B cell (primary cell): ENCODE measurements around the gene BAG2. TPM values are rescaled to one million over a fixed set of nuclear protein-coding genes. Genes with fewer than 3 reads are reported as not detected.

ENCODE experiments used
- ATAC-seq: fragments of 200-7000 bp; cut with Tn5 transposase; one replicate; pipeline ENCODE4 v1.10.0; 2021; ENCODE audit warnings: low read depth, mild to moderate bottlenecking, moderate number of reproducible peaks, moderate library complexity
- CTCF ChIA-PET: fragments of 350-600 bp; sonication (Branson Sonifier 250); formaldehyde crosslinking; loops from one replicate; lab custom pipeline; 2021; ENCODE audit warnings: antibody characterized with exemption, inconsistent platforms; lab: Charles Lee
- POLR2A ChIA-PET: fragments of 350-600 bp; sonication (Branson Sonifier 250); formaldehyde crosslinking; loops from one replicate; lab custom pipeline; 2021; ENCODE audit warnings: antibody characterized with exemption; lab: Charles Lee
- DNase-seq: peaks from one replicate; pipeline ENCODE4 v3.0.0; 2013
- H2AFZ ChIP-seq: 2 replicates; pipeline ENCODE4 v1.6.1; 2012; ENCODE audit warnings: mild to moderate bottlenecking, low read depth, low read length; ENCODE audit not compliant: insufficient read depth, poor library complexity, severe bottlenecking
- H3K27ac ChIP-seq, 2 donors: 1 replicate in 1 of 2; 2 replicates in 1 of 2; pipeline ENCODE4 v1.5.1; 2012 to 2013; ENCODE audit warnings: low read length in 2 of 2, mild to moderate bottlenecking in 2 of 2, moderate library complexity in 1 of 2
- H3K27me3 ChIP-seq, 4 experiments: fragments of 200-600 bp in 1 of 4; sonication (generic) in 1 of 4; replicated peaks in 1 of 4; 1 replicate in 2 of 4; 2 replicates in 2 of 4; pipeline versions ENCODE4 v1.6.1 to v1.7.0; 2013 to 2016; ENCODE audit warnings: low read length in 3 of 4, mild to moderate bottlenecking in 2 of 4, mixed read lengths in 1 of 4, moderate library complexity in 1 of 4; ENCODE audit not compliant: insufficient read depth in 4 of 4, control insufficient read depth in 3 of 4; ENCODE audit errors: control extremely low read depth in 1 of 4
- H3K36me3 ChIP-seq, 2 experiments: replicated peaks in 1 of 2; 1 replicate in 1 of 2; 2 replicates in 1 of 2; pipeline versions ENCODE4 v1.6.1 to v1.7.1; 2013; ENCODE audit warnings: low read length in 1 of 2; ENCODE audit not compliant: insufficient read depth in 2 of 2, control insufficient read depth in 1 of 2; ENCODE audit errors: control extremely low read depth in 1 of 2, extremely low read depth in 1 of 2
- H3K4me1 ChIP-seq, 2 donors: fragments of 200-600 bp in 1 of 2; sonication (generic) in 1 of 2; 1 replicate in 1 of 2; 2 replicates in 1 of 2; pipeline versions ENCODE4 v1.5.1 to v1.6.1; 2013 to 2017; ENCODE audit warnings: low read length in 2 of 2; ENCODE audit not compliant: control insufficient read depth in 2 of 2, insufficient read depth in 2 of 2
- H3K4me2 ChIP-seq: replicated peaks from 2 replicates; pipeline ENCODE3; 2012; ENCODE audit warnings: mild to moderate bottlenecking, low read depth, low read length; ENCODE audit not compliant: poor library complexity, severe bottlenecking
- H3K4me3 ChIP-seq, 5 experiments: fragments of 200-600 bp in 1 of 5; sonication (generic) in 1 of 5; 1 replicate in 3 of 5; 2 replicates in 2 of 5; pipeline versions ENCODE4 v1.5.1 to v1.7.0; 2011 to 2016; ENCODE audit warnings: low read length in 4 of 5, mild to moderate bottlenecking in 4 of 5, low read depth in 2 of 5, control low read depth in 1 of 5, moderate library complexity in 1 of 5; ENCODE audit not compliant: insufficient read depth in 1 of 5; ENCODE audit errors: control extremely low read depth in 1 of 5, extremely low read depth in 1 of 5
- H3K79me2 ChIP-seq: fragments of 200-600 bp; sonication (generic); one replicate; pipeline ENCODE4 v1.6.0; 2016; ENCODE audit warnings: low read length; ENCODE audit not compliant: control insufficient read depth, insufficient read depth
- H3K9ac ChIP-seq: fragments of 200-600 bp; sonication (generic); 2 replicates; pipeline ENCODE4 v1.6.1; 2017; ENCODE audit warnings: mild to moderate bottlenecking, low read length, moderate library complexity
- H3K9me3 ChIP-seq, 3 donors: one replicate each; pipeline versions ENCODE4 v1.6.1 to v1.7.1; 2013; ENCODE audit warnings: low read length in 2 of 3; ENCODE audit not compliant: control insufficient read depth in 2 of 3, insufficient read depth in 1 of 3; ENCODE audit errors: control extremely low read depth in 1 of 3
- H4K20me1 ChIP-seq: 2 replicates; pipeline ENCODE4 v1.6.0; 2012; ENCODE audit warnings: mild to moderate bottlenecking, low read length; ENCODE audit not compliant: insufficient read depth, control insufficient read depth, poor library complexity, severe bottlenecking
- H3K27ac Mint-ChIP-seq: one replicate; pipeline ENCODE4 v1.8.0; 2021; ENCODE audit warnings: mixed read lengths
- H3K27me3 Mint-ChIP-seq: one replicate; pipeline ENCODE4 v1.8.0; 2021; ENCODE audit warnings: mixed read lengths
- H3K4me1 Mint-ChIP-seq: one replicate; pipeline ENCODE4 v1.8.0; 2021; ENCODE audit warnings: mixed read lengths
- H3K4me3 Mint-ChIP-seq: one replicate; pipeline ENCODE4 v1.8.0; 2021; ENCODE audit warnings: mixed read lengths
- H3K9me3 Mint-ChIP-seq: one replicate; pipeline ENCODE4 v1.8.0; 2022; ENCODE audit warnings: mixed read lengths; ENCODE audit not compliant: insufficient read depth
- CTCF ChIP-seq: fragments of 200-600 bp; IDR thresholded peaks from one replicate; pipeline ENCODE4 v1.8.0; 2022; ENCODE audit warnings: antibody characterized with exemption, mild to moderate bottlenecking
- EZH2 ChIP-seq: IDR thresholded peaks from 2 replicates; pipeline ENCODE4 v1.6.1; 2012; ENCODE audit warnings: borderline replicate concordance, low read depth, mild to moderate bottlenecking, moderate library complexity, low read length; ENCODE audit not compliant: insufficient read depth, poor library complexity, severe bottlenecking
- WGBS: methylation state at CpG from one replicate; pipeline ENCODE4 v1.1.5; 2013; ENCODE audit warnings: missing lambda C conversion rate; ENCODE audit not compliant: insufficient coverage; 5-methylcytosine and 5-hydroxymethylcytosine counted together
- intact Hi-C: fragments of 100-400 bp; cut with micrococcal nuclease; formaldehyde crosslinking; loops from one replicate; pipeline ENCODE4 v1.10.0; 2022
- polyA plus RNA-seq: library from polyadenylated mRNA; depleted of rRNA; stranded (reverse); fragments of >200 nt; gene quantifications from 2 replicates; pipeline ENCODE4 v1.2.3, GENCODE V29; 2012
- total RNA-seq, 2 donors: library from RNA; stranded (reverse); fragments of 120-200 nt in 1 of 2; gene quantifications; 1 replicate in 1 of 2; 2 replicates in 1 of 2; pipeline versions ENCODE4 v1.2.3 to v1.2.4, GENCODE V29; 2013 to 2022

The BAG2 gene
- total and polyA plus RNA-seq, 2 donors (not counting 1 experiment from before 2014, with no cell fraction given), result 1.5 to 4.7 TPM

- no peak for ATAC-seq
- POLR2A ChIA-PET, result no interaction called here
These were observed 45.1 kb downstream of the BAG2 start for GRCh38 chr6:57217270-57217669.

More at GRCh38 chr6:57217270-57217669, 45.1 kb downstream of the BAG2 start:
- Mint-ChIP-seq H3K4me3 (no peak overlapping the region), H3K27me3 (no peaks in the 10 kb centered on the region), H3K4me1 (peaks cover 8% of the 10 kb centered on the region), H3K27ac (no peak overlapping the region), H3K9me3 (no peaks in the 10 kb centered on the region)
- Histone ChIP-seq H3K4me1 (peaks cover 5% of the 10 kb centered on the region in 2 donors), H3K9me3 (no peaks in the 10 kb centered on the region), H3K27me3 (peaks cover 0 to 2% (median 0%) of the 10 kb centered on the region in 4 experiments), H3K79me2 (no peaks in the 10 kb centered on the region), H2AFZ (no peak overlapping the region), H3K27ac (no peak overlapping the region), H4K20me1 (no peaks in the 10 kb centered on the region), H3K9ac (no peak overlapping the region), H3K36me3 (no peaks in the 10 kb centered on the region), H3K4me3 (no peak overlapping the region), H3K4me2 (no peak overlapping the region)
- no peak for DNase-seq
- WGBS, result 99% methylated on average over 7 of the region's 11 CpGs
- TF ChIP-seq CTCF, result no peak
- TF ChIP-seq EZH2, result no peak
- intact Hi-C loops, result no loop called here
- CTCF ChIA-PET, result no interaction called here
